IgD-negative memory B cell (primary cell): ENCODE data around the gene TMEM117. TPM values are rescaled to one million over a fixed set of nuclear protein-coding genes. Genes with fewer than 3 reads are reported as not detected.
A peak's percentile ranks its signal among the peaks of the same experiment; 100 is the strongest.

Experiments used
- H3K27ac Mint-ChIP-seq, 3 donors: one replicate each; pipeline ENCODE4 v1.8.0; 2020 to 2022; ENCODE audit warnings: mild to moderate bottlenecking in 3 of 3, mixed read lengths in 3 of 3, moderate library complexity in 1 of 3
- H3K27me3 Mint-ChIP-seq: one replicate; pipeline ENCODE4 v1.8.0; 2021; ENCODE audit warnings: mixed read lengths
- H3K36me3 Mint-ChIP-seq: one replicate; pipeline ENCODE4 v1.8.0; 2020; ENCODE audit warnings: mild to moderate bottlenecking, mixed read lengths
- H3K4me1 Mint-ChIP-seq, 3 donors: one replicate each; pipeline ENCODE4 v1.8.0; 2020 to 2022; ENCODE audit warnings: mixed read lengths in 3 of 3, mild to moderate bottlenecking in 1 of 3
- H3K4me3 Mint-ChIP-seq, 4 donors: one replicate each; pipeline ENCODE4 v1.8.0; 2020 to 2022; ENCODE audit warnings: mild to moderate bottlenecking in 4 of 4, mixed read lengths in 4 of 4, moderate library complexity in 3 of 4
- H3K9me3 Mint-ChIP-seq, 3 donors: one replicate each; pipeline ENCODE4 v1.8.0; 2020 to 2021; ENCODE audit warnings: mixed read lengths in 3 of 3, mild to moderate bottlenecking in 1 of 3
- polyA plus RNA-seq: library from polyadenylated mRNA; unstranded; fragments of 300-500 nt; fragmentation: Illumina TruSeq; gene quantifications from one replicate; pipeline ENCODE4 v1.2.3, GENCODE V29; 2021

TMEM117 gene
- polyA plus RNA-seq, 1 donor from 2014 or later, result 4.4 TPM

DNA sequence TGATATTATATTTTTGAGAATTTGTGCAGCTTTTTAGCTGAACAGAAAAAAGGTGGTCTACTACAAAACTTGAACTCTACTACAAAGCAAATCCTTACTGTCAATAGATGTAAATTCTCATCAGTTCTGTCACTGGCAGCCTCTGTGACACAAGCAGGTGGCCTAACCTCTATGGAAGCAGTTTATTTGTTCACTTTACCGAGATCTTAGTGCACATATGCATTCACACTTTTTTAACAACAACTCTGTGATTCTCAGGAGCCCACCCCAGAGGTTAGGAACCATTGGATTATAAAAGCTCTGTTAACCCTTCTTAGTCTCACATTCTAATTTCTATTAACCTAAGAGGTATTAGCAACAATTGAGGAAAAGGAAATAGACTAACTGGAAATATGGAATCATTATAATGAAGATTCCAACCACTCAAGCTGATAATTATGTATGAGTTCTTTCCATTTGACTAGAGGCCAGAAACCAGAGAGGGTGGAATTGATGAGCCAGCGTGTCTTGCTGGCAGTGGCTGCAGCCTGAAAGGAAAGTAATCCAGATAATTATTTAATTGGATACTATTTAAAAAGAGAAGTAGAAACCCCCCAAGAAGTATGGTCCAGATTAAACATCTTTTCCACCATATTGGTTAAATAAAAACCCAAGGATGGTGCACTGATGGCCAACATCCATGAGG lies 451.1 kb downstream of the TMEM117 start:
- Mint-ChIP-seq H3K36me3 (peaks cover 5% of the 10 kb centered on the region), H3K27me3 (no peaks in the 10 kb centered on the region), H3K9me3 (peaks cover 0 to 4% (median 2%) of the 10 kb centered on the region in 3 donors), H3K4me3 (no peak overlapping the region), H3K4me1 (peaks cover 10 to 20% (median 11%) of the 10 kb centered on the region in 3 donors), H3K27ac (no peak overlapping the region)

DNA sequence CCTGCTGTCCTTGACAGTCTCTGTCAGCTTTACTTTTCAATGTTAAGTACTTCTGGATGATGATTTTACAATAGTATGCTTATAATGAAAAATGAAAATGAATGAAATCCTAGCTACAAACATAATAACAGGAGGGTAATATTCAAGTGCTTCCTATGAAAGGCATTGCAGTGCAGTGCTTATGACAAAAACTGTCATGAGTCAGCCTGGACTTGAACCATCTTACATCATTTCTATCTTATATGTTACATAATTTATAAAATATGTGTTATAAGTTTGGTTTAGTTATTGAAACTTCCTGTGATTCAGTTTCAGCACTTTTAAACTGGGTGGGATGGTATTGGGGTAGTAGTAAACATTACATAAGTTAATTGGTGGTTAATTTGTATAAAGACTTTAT lies 451.7 kb downstream of the TMEM117 start:
- Mint-ChIP-seq H3K9me3 (peaks cover 0 to 4% (median 0%) of the 10 kb centered on the region in 3 donors), H3K4me1 (peaks cover 10 to 20% (median 12%) of the 10 kb centered on the region in 3 donors), H3K27me3 (no peaks in the 10 kb centered on the region), H3K27ac (no peak overlapping the region), H3K4me3 (no peak overlapping the region), H3K36me3 (peaks cover 5% of the 10 kb centered on the region)

GRCh38 chr12:44294649-44295048 lies 458.8 kb downstream of the TMEM117 start:
- Mint-ChIP-seq H3K27me3 (no peaks in the 10 kb centered on the region), H3K4me3 (peak overlapping the region in 3 of 4 donors; percentile 16 to 93 (median 72)), H3K9me3 (peaks cover 0 to 6% (median 5%) of the 10 kb centered on the region in 3 donors), H3K36me3 (peaks cover 9% of the 10 kb centered on the region), H3K4me1 (peaks cover 17 to 18% (median 18%) of the 10 kb centered on the region in 3 donors), H3K27ac (peak overlapping the region in 1 of 3 donors; percentile 81)

DNA sequence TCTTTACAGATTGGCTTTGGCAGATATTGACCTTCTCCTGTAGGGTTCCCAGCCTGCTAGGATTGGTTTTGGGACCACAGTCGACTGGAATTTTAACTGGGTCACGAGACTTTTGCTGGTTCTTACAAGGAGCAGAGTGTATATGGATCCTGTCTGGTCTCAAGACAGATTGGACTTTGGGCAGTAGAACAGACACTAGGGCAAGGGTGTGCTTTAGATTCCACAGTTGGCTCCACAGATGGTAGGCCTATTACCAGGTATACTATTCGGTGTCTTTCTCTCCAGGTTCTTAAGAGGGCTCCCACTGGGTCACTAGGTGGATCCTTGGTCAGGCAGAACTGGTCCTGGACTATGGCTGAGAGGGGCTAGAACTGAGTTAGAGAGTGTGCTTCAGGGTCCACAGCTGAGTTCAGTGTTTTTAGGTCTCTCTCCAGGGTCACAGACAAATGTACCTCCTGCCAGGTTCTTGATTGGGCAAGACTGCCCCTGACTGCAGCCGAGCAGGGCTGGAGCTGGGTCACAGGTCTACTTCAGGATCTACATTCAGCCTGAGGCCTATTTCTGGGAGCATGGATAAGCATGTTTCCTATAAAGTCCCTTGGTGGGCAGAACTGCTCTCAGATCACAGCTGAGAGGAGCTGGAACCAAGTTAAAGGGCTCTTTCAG lies 460.2 kb downstream of the TMEM117 start:
- H3K27me3 Mint-ChIP-seq, result no peaks in the 10 kb centered on the region
- peaks cover 17 to 18% (median 18%) of the 10 kb centered on the region in 3 donors for H3K4me1 Mint-ChIP-seq

GRCh38 chr12:44296624-44297197 lies 460.8 kb downstream of the TMEM117 start:
- H3K36me3 Mint-ChIP-seq, result peaks cover 5% of the 10 kb centered on the region
- H3K27me3 Mint-ChIP-seq, result no peaks in the 10 kb centered on the region
- H3K27ac Mint-ChIP-seq, result no peak overlapping the region
- peaks cover 17 to 18% (median 18%) of the 10 kb centered on the region in 3 donors for H3K4me1 Mint-ChIP-seq
- H3K9me3 Mint-ChIP-seq, result peaks cover 0 to 6% (median 5%) of the 10 kb centered on the region in 3 donors
- H3K4me3 Mint-ChIP-seq, result no peak overlapping the region

More for the DNA sequence above, 460.2 kb downstream of the TMEM117 start:
- peaks cover 5% of the 10 kb centered on the region for H3K36me3 Mint-ChIP-seq
- H3K27ac Mint-ChIP-seq, result no peak overlapping the region
- peaks cover 0 to 6% (median 5%) of the 10 kb centered on the region in 3 donors for H3K9me3 Mint-ChIP-seq
- H3K4me3 Mint-ChIP-seq, result peak overlapping the region in 1 of 4 donors; percentile 80

DNA sequence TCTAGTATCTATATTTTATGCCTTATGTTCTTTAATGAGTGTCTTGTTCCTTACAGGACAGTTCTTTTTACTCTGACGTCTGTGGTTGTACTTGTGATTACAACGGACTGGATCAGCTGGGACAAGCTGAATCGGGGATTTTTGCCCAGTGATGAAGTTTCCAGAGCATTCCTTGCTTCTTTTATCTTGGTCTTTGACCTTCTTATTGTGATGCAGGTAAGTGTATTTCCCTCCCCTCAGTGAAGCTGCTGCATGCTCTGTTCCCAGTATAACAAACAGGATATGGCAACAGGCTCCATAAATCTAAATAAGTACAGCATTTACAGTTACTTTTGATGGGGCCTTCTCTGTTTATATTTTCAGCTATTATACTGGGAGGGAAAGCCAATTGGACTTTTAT lies 463.6 kb downstream of the TMEM117 start:
- no peak overlapping the region for H3K27ac Mint-ChIP-seq
- peaks cover 0 to 8% (median 6%) of the 10 kb centered on the region in 3 donors for H3K9me3 Mint-ChIP-seq
- H3K4me1 Mint-ChIP-seq, result peaks cover 8 to 12% (median 9%) of the 10 kb centered on the region in 3 donors
- H3K36me3 Mint-ChIP-seq, result peaks cover 9% of the 10 kb centered on the region
- no peak overlapping the region for H3K4me3 Mint-ChIP-seq
- H3K27me3 Mint-ChIP-seq, result no peaks in the 10 kb centered on the region

DNA sequence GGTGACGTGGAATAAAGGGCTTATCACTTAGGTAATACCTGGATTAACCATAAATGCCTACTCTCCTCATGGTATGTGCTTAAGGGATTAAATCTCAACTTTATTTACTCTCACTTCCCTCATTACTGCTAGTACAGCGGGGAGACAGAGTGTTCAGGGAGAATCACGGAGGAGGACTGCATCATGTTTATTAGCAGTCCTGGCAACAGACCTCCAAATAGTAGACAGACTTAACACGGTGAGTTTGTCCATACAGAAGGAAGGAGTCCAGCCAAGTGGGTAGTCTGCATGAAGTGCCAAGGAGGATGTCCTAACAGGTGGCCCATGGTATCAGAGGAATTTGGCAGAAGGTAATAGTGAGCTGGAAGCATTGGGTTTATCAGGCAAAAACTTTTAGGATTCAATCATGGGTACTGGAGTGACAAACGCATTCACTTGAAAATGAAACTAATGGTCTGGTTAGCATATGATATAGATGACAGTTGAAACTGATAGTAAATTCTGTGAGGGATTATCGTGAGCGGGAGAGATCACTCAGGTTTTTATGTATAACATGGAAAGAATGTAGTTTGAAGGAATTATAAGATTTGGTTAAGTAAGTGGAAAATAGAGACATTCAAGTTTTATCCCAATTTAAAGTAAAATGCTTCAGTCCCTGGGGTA lies 471.8 kb downstream of the TMEM117 start:
- peak overlapping the region in 2 of 4 donors; percentile 28 to 44 for H3K4me3 Mint-ChIP-seq
- H3K36me3 Mint-ChIP-seq, result peaks cover 7% of the 10 kb centered on the region
- H3K27ac Mint-ChIP-seq, result peak overlapping the region in 2 of 3 donors; percentile 6 to 12
- H3K27me3 Mint-ChIP-seq, result no peaks in the 10 kb centered on the region
- peaks cover 0 to 13% (median 4%) of the 10 kb centered on the region in 3 donors for H3K9me3 Mint-ChIP-seq
- peaks cover 0 to 8% (median under 1%) of the 10 kb centered on the region in 3 donors for H3K4me1 Mint-ChIP-seq

DNA sequence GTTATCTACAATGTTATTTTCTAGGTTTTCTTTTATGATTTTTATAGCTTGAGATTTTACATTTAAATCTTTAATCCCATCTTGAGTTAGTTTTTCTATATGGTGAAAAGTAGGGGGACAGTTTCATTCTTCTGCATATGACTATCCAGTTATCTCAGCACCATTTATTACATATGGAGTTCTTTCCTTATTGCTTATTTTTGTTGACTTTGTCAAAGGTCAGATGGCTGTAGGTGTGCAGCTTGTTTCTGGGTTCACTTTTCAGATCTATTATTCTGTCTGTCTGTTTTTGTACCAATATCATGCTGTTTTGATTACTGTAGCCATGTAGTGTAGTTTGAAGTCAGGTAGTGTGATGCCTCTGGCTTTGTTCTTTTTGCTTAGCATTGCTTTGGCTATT lies 477.3 kb downstream of the TMEM117 start:
- H3K36me3 Mint-ChIP-seq, result peaks cover 7% of the 10 kb centered on the region
- no peaks in the 10 kb centered on the region for H3K27me3 Mint-ChIP-seq
- no peak overlapping the region for H3K4me3 Mint-ChIP-seq
- H3K4me1 Mint-ChIP-seq, result peaks cover 0 to 3% (median 2%) of the 10 kb centered on the region in 3 donors
- H3K27ac Mint-ChIP-seq, result no peak overlapping the region
- peaks cover 0 to 5% (median 4%) of the 10 kb centered on the region in 3 donors for H3K9me3 Mint-ChIP-seq

- H3K27ac Mint-ChIP-seq, result no peak overlapping the region
- no peaks in the 10 kb centered on the region for H3K27me3 Mint-ChIP-seq
- no peak overlapping the region for H3K4me3 Mint-ChIP-seq
- H3K4me1 Mint-ChIP-seq, result peaks cover 0 to 3% (median 2%) of the 10 kb centered on the region in 3 donors
- peaks cover 0 to 5% (median 4%) of the 10 kb centered on the region in 3 donors for H3K9me3 Mint-ChIP-seq
- peaks cover 7% of the 10 kb centered on the region for H3K36me3 Mint-ChIP-seq
Observed at GRCh38 chr12:44314007-44314500, 478.2 kb downstream of the TMEM117 start.

DNA sequence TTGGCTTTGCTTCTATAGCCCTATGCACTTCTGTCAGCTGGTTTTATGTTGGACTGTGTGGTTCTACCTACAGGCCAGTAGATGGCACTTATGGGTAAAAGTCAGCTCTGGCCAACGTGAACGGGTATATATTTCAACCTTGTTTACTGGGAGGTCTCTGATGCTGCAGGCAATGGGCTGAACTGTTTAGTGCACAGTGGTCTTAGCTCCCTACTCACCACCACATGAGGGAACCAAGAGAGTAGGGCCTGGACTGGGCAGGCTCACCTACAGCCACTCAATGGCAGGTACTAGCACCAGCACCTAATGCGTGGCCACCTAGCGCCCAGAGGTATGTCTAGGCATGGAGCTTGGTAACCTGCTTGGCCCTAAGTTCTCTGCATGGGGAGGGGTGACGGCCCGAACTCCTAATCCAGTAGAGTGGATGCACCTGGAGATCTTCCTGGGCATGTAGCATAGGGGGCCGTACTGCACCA lies 481.8 kb downstream of the TMEM117 start:
- no peak overlapping the region for H3K4me3 Mint-ChIP-seq
- H3K36me3 Mint-ChIP-seq, result peaks cover 3% of the 10 kb centered on the region
- H3K4me1 Mint-ChIP-seq, result peaks cover 0 to 2% (median 1%) of the 10 kb centered on the region in 3 donors
- no peaks in the 10 kb centered on the region for H3K9me3 Mint-ChIP-seq
- no peak overlapping the region for H3K27ac Mint-ChIP-seq
- no peaks in the 10 kb centered on the region for H3K27me3 Mint-ChIP-seq

DNA sequence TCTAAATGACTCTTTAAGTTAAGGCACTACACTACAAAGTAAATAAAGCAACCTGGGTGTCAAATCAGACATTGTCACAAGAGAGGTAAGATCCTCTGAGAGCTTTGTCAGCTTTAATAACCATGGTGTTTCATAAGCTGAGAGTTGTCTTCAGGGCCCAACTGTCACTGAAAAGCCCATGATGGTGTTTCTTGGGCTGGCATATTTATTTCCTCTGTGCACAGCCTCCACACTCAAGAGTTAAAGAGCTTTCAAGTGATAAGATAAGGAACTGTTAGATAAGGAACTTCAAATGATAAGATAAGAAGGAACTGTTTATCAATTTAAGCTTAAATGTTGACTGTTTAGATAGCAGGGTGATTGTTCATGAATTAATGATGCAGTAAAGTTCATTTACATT lies 495.4 kb downstream of the TMEM117 start:
- H3K27ac Mint-ChIP-seq, result no peak overlapping the region

GRCh38 chr12:44334347-44334746 lies 498.5 kb downstream of the TMEM117 start:
- H3K27ac Mint-ChIP-seq, result no peak overlapping the region
- H3K36me3 Mint-ChIP-seq, result no peaks in the 10 kb centered on the region
- H3K4me1 Mint-ChIP-seq, result no peaks in the 10 kb centered on the region
- no peak overlapping the region for H3K4me3 Mint-ChIP-seq
- peaks cover 4 to 8% (median 4%) of the 10 kb centered on the region in 3 donors for H3K9me3 Mint-ChIP-seq
- H3K27me3 Mint-ChIP-seq, result no peaks in the 10 kb centered on the region

More for the DNA sequence above, 495.4 kb downstream of the TMEM117 start:
- no peaks in the 10 kb centered on the region for H3K4me1 Mint-ChIP-seq
- H3K9me3 Mint-ChIP-seq, result peaks cover 4 to 8% (median 4%) of the 10 kb centered on the region in 3 donors
- no peak overlapping the region for H3K4me3 Mint-ChIP-seq
- peaks cover 2% of the 10 kb centered on the region for H3K36me3 Mint-ChIP-seq
- no peaks in the 10 kb centered on the region for H3K27me3 Mint-ChIP-seq

DNA sequence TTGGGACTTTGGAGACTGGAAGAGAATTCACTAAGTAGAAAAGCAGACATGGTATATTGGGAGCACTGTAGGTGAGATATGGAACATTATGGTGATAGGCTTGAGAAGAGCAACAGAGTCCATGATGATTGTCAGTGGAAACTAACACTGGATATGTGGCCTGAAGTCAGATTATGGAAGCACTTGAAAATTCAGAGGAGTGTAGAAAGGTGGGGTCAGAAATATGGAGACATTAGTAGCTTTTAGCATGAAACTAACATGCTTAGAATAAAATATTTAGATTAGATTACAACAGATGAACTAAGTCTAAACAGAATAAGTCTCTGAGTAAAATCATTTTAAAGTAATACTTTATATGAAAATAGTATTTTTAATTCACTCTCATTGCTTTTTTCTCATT lies 499.1 kb downstream of the TMEM117 start:
- no peaks in the 10 kb centered on the region for H3K4me1 Mint-ChIP-seq
- H3K27me3 Mint-ChIP-seq, result no peaks in the 10 kb centered on the region
- H3K4me3 Mint-ChIP-seq, result no peak overlapping the region
- H3K27ac Mint-ChIP-seq, result no peak overlapping the region
- peaks cover 2 to 8% (median 3%) of the 10 kb centered on the region in 3 donors for H3K9me3 Mint-ChIP-seq
- no peaks in the 10 kb centered on the region for H3K36me3 Mint-ChIP-seq

DNA sequence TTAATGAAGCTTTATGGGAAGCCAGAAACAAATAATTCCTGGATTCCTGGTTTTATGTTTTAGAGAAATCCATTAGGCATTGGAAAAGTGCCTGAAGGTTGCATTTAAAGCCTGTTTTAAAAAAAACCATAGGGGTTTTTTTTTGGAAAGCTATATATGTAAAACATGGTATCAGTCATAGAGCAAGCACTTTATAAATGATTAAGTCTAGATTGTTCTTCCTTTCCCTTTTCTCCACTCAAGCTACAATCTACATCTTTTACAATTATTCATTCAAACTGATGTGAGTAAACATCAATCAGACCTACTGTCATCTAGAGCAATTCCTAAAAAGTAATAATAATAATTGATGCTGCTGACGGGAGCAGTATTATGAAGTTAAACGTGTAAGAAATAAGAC lies 500.7 kb downstream of the TMEM117 start:
- H3K4me1 Mint-ChIP-seq, result no peaks in the 10 kb centered on the region
- H3K27me3 Mint-ChIP-seq, result no peaks in the 10 kb centered on the region
- H3K36me3 Mint-ChIP-seq, result no peaks in the 10 kb centered on the region
- peaks cover 2 to 8% (median 3%) of the 10 kb centered on the region in 3 donors for H3K9me3 Mint-ChIP-seq
- no peak overlapping the region for H3K27ac Mint-ChIP-seq
- H3K4me3 Mint-ChIP-seq, result no peak overlapping the region
